Natural killer cell (primary cell): Measurements from ENCODE around the gene NLGN4Y. TPM values are rescaled to one million over a fixed set of nuclear protein-coding genes. Genes with fewer than 3 reads are reported as not detected.
A peak's percentile ranks its signal among the peaks of the same experiment; 100 is the strongest.

Experiments used
- ATAC-seq, 3 donors: fragments of 150-1000 bp in 2 of 3; fragments of 200-7000 bp in 1 of 3; cut with Tn5 transposase; 1 replicate in 1 of 3; 2 replicates in 2 of 3; pipeline ENCODE4 v1.10.0; 2021; ENCODE audit warnings: mild to moderate bottlenecking in 2 of 3, moderate library complexity in 2 of 3
- DNase-seq, 2 donors: peaks; one replicate each; pipeline versions ENCODE4 v3.0.0 to v3.0.0-alpha.2; 2013 to 2021; ENCODE audit warnings: mixed read lengths in 1 of 2
- H3K27ac ChIP-seq: one replicate; pipeline ENCODE4 v1.5.1; 2013; ENCODE audit warnings: mild to moderate bottlenecking, low read length
- H3K27me3 ChIP-seq: one replicate; pipeline ENCODE4 v1.6.1; 2013; ENCODE audit warnings: low read length; ENCODE audit not compliant: control insufficient read depth, insufficient read depth
- H3K36me3 ChIP-seq: one replicate; pipeline ENCODE4 v1.6.1; 2013; ENCODE audit warnings: low read length; ENCODE audit not compliant: control insufficient read depth, insufficient read depth
- H3K4me1 ChIP-seq: one replicate; pipeline ENCODE4 v1.6.1; 2013; ENCODE audit warnings: low read length; ENCODE audit not compliant: control insufficient read depth, insufficient read depth
- H3K4me3 ChIP-seq: one replicate; pipeline ENCODE4 v1.5.1; 2013; ENCODE audit warnings: low read length
- H3K9me3 ChIP-seq: one replicate; pipeline ENCODE4 v1.6.1; 2013; ENCODE audit warnings: low read length; ENCODE audit not compliant: control insufficient read depth, insufficient read depth
- H3K27ac Mint-ChIP-seq, 2 donors: one replicate each; pipeline ENCODE4 v1.8.0; 2022; ENCODE audit warnings: mild to moderate bottlenecking in 2 of 2, mixed read lengths in 2 of 2, moderate library complexity in 1 of 2
- H3K27me3 Mint-ChIP-seq, 2 donors: one replicate each; pipeline ENCODE4 v1.8.0; 2022; ENCODE audit warnings: low read depth in 2 of 2, mixed read lengths in 2 of 2
- H3K36me3 Mint-ChIP-seq: one replicate; pipeline ENCODE4 v1.8.0; 2022; ENCODE audit warnings: mixed read lengths
- H3K4me1 Mint-ChIP-seq, 2 donors: one replicate each; pipeline ENCODE4 v1.8.0; 2022; ENCODE audit warnings: mixed read lengths in 2 of 2
- H3K4me3 Mint-ChIP-seq: one replicate; pipeline ENCODE4 v1.8.0; 2022; ENCODE audit warnings: mild to moderate bottlenecking, moderate library complexity, mixed read lengths
- H3K9me3 Mint-ChIP-seq, 2 donors: one replicate each; pipeline ENCODE4 v1.8.0; 2022; ENCODE audit warnings: mixed read lengths in 2 of 2
- WGBS: methylation state at CpG from one replicate; pipeline ENCODE4 v1.1.7; 2013; ENCODE audit warnings: missing lambda C conversion rate; ENCODE audit not compliant: insufficient coverage; 5-methylcytosine and 5-hydroxymethylcytosine counted together
- intact Hi-C: fragments of 100-400 bp; cut with micrococcal nuclease; formaldehyde crosslinking; loops from one replicate; pipeline ENCODE4 v1.14.2; 2022
- total RNA-seq, 4 donors: library from RNA; stranded (reverse); fragments of 120-200 nt in 1 of 4; gene quantifications; one replicate each; pipeline versions ENCODE4 v1.2.3 to v1.2.4, GENCODE V29; 2013 to 2022
- TF ChIP-seq, protein P1 (sequence below): fragments of 200-600 bp; IDR thresholded peaks from one replicate; pipeline ENCODE4 v1.8.0; 2022; ENCODE audit warnings: antibody characterized with exemption

The NLGN4Y gene
- total RNA-seq, 3 donors from 2014 or later (not counting 1 experiment from before 2014, with no cell fraction given): 0.38 TPM; not detected in 2

GRCh38 chrY:14523491-14524271, 648 bp upstream of the NLGN4Y start:
- no peak overlapping the region for H3K4me3 Mint-ChIP-seq
- WGBS: under 1% methylated on average over 24 of the region's 31 CpGs
- peaks cover 0 to 17% of the 10 kb centered on the region in 2 donors for H3K27me3 Mint-ChIP-seq
- H3K36me3 Mint-ChIP-seq: no peaks in the 10 kb centered on the region
- Histone ChIP-seq H3K27me3 (peaks cover 3% of the 10 kb centered on the region), H3K4me1 (peaks cover 13% of the 10 kb centered on the region), H3K27ac (no peak overlapping the region), H3K36me3 (no peaks in the 10 kb centered on the region), H3K4me3 (peak overlapping the region; percentile 34), H3K9me3 (no peaks in the 10 kb centered on the region)
- DNase-seq: peak in 1 of 2 donors; percentile 4
- no peak for ATAC-seq
- intact Hi-C loops: no loop called here
- no peak overlapping the region for H3K27ac Mint-ChIP-seq
- H3K4me1 Mint-ChIP-seq: no peaks in the 10 kb centered on the region
- peaks cover 0 to 8% of the 10 kb centered on the region in 2 donors for H3K9me3 Mint-ChIP-seq
- TF ChIP-seq, protein P1, sequence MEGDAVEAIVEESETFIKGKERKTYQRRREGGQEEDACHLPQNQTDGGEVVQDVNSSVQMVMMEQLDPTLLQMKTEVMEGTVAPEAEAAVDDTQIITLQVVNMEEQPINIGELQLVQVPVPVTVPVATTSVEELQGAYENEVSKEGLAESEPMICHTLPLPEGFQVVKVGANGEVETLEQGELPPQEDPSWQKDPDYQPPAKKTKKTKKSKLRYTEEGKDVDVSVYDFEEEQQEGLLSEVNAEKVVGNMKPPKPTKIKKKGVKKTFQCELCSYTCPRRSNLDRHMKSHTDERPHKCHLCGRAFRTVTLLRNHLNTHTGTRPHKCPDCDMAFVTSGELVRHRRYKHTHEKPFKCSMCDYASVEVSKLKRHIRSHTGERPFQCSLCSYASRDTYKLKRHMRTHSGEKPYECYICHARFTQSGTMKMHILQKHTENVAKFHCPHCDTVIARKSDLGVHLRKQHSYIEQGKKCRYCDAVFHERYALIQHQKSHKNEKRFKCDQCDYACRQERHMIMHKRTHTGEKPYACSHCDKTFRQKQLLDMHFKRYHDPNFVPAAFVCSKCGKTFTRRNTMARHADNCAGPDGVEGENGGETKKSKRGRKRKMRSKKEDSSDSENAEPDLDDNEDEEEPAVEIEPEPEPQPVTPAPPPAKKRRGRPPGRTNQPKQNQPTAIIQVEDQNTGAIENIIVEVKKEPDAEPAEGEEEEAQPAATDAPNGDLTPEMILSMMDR: no peak

DNA sequence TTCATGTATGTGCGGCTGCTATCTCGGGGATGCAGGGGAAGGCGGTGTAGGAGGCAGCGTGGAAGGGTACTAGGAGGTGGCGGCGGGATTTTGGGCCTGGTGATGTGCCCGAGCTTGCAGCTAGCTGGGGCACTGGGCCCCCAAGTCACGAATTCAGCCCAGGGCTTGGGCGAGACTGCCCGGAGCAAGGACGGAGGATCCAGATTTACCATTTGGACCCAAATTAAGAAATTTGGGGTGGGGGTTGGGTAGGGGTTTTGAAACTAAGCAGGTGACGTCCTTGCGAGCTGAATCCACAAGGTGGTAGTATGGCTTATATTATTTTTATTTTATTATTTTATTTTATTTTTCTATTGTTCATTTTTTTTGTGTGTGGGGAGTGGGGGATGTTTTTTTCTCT, 986 bp downstream of the NLGN4Y start:
- no peaks in the 10 kb centered on the region for H3K36me3 Mint-ChIP-seq
- H3K9me3 Mint-ChIP-seq: peaks cover 0 to 5% of the 10 kb centered on the region in 2 donors
- no peak overlapping the region for H3K27ac Mint-ChIP-seq
- intact Hi-C loops: no loop called here
- H3K4me1 Mint-ChIP-seq: no peaks in the 10 kb centered on the region
- peaks cover 3% of the 10 kb centered on the region for H3K27me3 ChIP-seq
- peaks cover 13% of the 10 kb centered on the region for H3K4me1 ChIP-seq
- TF ChIP-seq, protein P1: no peak
- DNase-seq: peak in 1 of 2 donors; percentile 5
- H3K27ac ChIP-seq: no peak overlapping the region
- whole genome bisulfite sequencing: 6% methylated on average over 9 of the region's 13 CpGs
- no peak for ATAC-seq
- no peak overlapping the region for H3K4me3 Mint-ChIP-seq
- H3K4me3 ChIP-seq: no peak overlapping the region
- H3K36me3 ChIP-seq: no peaks in the 10 kb centered on the region
- no peaks in the 10 kb centered on the region for H3K9me3 ChIP-seq
- peaks cover 0 to 17% of the 10 kb centered on the region in 2 donors for H3K27me3 Mint-ChIP-seq

GRCh38 chrY:14528361-14528760, 4.0 kb downstream of the NLGN4Y start:
- H3K4me3 ChIP-seq: no peak overlapping the region
- DNase-seq (no peak), ATAC-seq (no peak)
- H3K36me3 ChIP-seq: no peaks in the 10 kb centered on the region
- H3K27me3 ChIP-seq: peaks cover 3% of the 10 kb centered on the region
- H3K27ac ChIP-seq: no peak overlapping the region
- TF ChIP-seq, protein P1: no peak
- intact Hi-C loops: no loop called here
- H3K4me3 Mint-ChIP-seq: no peak overlapping the region
- H3K9me3 Mint-ChIP-seq: peaks cover 0 to 2% of the 10 kb centered on the region in 2 donors
- H3K9me3 ChIP-seq: no peaks in the 10 kb centered on the region
- peaks cover 0 to 6% of the 10 kb centered on the region in 2 donors for H3K27me3 Mint-ChIP-seq
- WGBS: 94% methylated on average over 4 of the region's 7 CpGs
- peaks cover 13% of the 10 kb centered on the region for H3K4me1 ChIP-seq
- H3K4me1 Mint-ChIP-seq: no peaks in the 10 kb centered on the region
- no peak overlapping the region for H3K27ac Mint-ChIP-seq
- no peaks in the 10 kb centered on the region for H3K36me3 Mint-ChIP-seq

GRCh38 chrY:14536703-14537102, 12.4 kb downstream of the NLGN4Y start:
- Mint-ChIP-seq H3K4me3 (no peak overlapping the region), H3K27ac (no peak overlapping the region), H3K36me3 (no peaks in the 10 kb centered on the region), H3K4me1 (no peaks in the 10 kb centered on the region), H3K9me3 (peaks cover 0 to 6% of the 10 kb centered on the region in 2 donors), H3K27me3 (no peaks in the 10 kb centered on the region)
- Histone ChIP-seq H3K4me1 (no peaks in the 10 kb centered on the region), H3K4me3 (no peak overlapping the region), H3K27ac (no peak overlapping the region), H3K36me3 (no peaks in the 10 kb centered on the region), H3K9me3 (no peaks in the 10 kb centered on the region), H3K27me3 (no peaks in the 10 kb centered on the region)
- TF ChIP-seq, protein P1: no peak
- DNase-seq (no peak), ATAC-seq (no peak)
- intact Hi-C loops: no loop called here
